Astrocyte (in vitro differentiated cells and primary cell): ENCODE data around the gene DLK1. TPM values are rescaled to one million over a fixed set of nuclear protein-coding genes. Genes with fewer than 3 reads are reported as not detected.

ENCODE experiments used
- DNase-seq: peaks from one replicate; pipeline ENCODE4 v3.0.0-alpha.2; 2010; ENCODE audit warnings: low read depth
- FAIRE-seq: peaks from 2 replicates; lab custom pipeline; 2011; peaks lifted over from hg19 to GRCh38; lab: Jason Lieb, UNC
- H2AFZ ChIP-seq: 2 replicates; pipeline ENCODE4 v1.6.0; 2012; ENCODE audit warnings: low read depth, low read length, inconsistent platforms
- H3K27ac ChIP-seq: 2 replicates; pipeline ENCODE4 v1.5.1; 2011; ENCODE audit warnings: low read depth, low read length, inconsistent platforms
- H3K27me3 ChIP-seq: 2 replicates; pipeline ENCODE4 v1.6.0; 2011; ENCODE audit warnings: low read length, inconsistent platforms; ENCODE audit not compliant: insufficient read depth
- H3K36me3 ChIP-seq: 2 replicates; pipeline ENCODE4 v1.5.1; 2011; ENCODE audit warnings: low read length, inconsistent platforms; ENCODE audit not compliant: insufficient read depth
- H3K4me1 ChIP-seq: 2 replicates; pipeline ENCODE4 v1.5.1; 2011; ENCODE audit warnings: low read length, inconsistent platforms; ENCODE audit not compliant: insufficient read depth
- H3K4me2 ChIP-seq: 2 replicates; pipeline ENCODE4 v1.6.0; 2012; ENCODE audit warnings: low read length, inconsistent platforms
- H3K4me3 ChIP-seq: 2 replicates; pipeline ENCODE4 v1.5.1; 2011; ENCODE audit warnings: low read depth, mild to moderate bottlenecking, low read length, inconsistent platforms; ENCODE audit not compliant: insufficient read depth
- H3K79me2 ChIP-seq: 2 replicates; pipeline ENCODE4 v1.6.0; 2012; ENCODE audit warnings: mild to moderate bottlenecking, low read length, inconsistent platforms; ENCODE audit not compliant: insufficient read depth
- H3K9ac ChIP-seq: 2 replicates; pipeline ENCODE4 v1.6.0; 2012; ENCODE audit warnings: mild to moderate bottlenecking, low read length, inconsistent platforms
- H3K9me3 ChIP-seq: 2 replicates; pipeline ENCODE4 v1.5.1; 2012; ENCODE audit warnings: low read depth, mild to moderate bottlenecking, low read length, inconsistent platforms; ENCODE audit not compliant: insufficient read depth
- H4K20me1 ChIP-seq: 2 replicates; pipeline ENCODE4 v1.6.0; 2012; ENCODE audit warnings: low read length, inconsistent platforms; ENCODE audit not compliant: insufficient read depth
- H3K27ac Mint-ChIP-seq: one replicate; pipeline ENCODE4 v1.8.0; 2021; ENCODE audit warnings: mild to moderate bottlenecking, mixed read lengths; ENCODE audit not compliant: unreplicated experiment
- H3K27me3 Mint-ChIP-seq: one replicate; pipeline ENCODE4 v1.8.0; 2021; ENCODE audit warnings: low read depth, mixed read lengths; ENCODE audit not compliant: unreplicated experiment
- H3K36me3 Mint-ChIP-seq: one replicate; pipeline ENCODE4 v1.8.0; 2021; ENCODE audit warnings: low read depth, mixed read lengths; ENCODE audit not compliant: unreplicated experiment
- H3K4me1 Mint-ChIP-seq: one replicate; pipeline ENCODE4 v1.8.0; 2021; ENCODE audit warnings: low read depth, mixed read lengths; ENCODE audit not compliant: unreplicated experiment
- H3K4me3 Mint-ChIP-seq: one replicate; pipeline ENCODE4 v1.8.0; 2021; ENCODE audit warnings: mild to moderate bottlenecking, moderate library complexity, mixed read lengths; ENCODE audit not compliant: unreplicated experiment
- H3K9me3 Mint-ChIP-seq: one replicate; pipeline ENCODE4 v1.8.0; 2021; ENCODE audit warnings: mild to moderate bottlenecking, mixed read lengths; ENCODE audit not compliant: unreplicated experiment
- EZH2 ChIP-seq: IDR thresholded peaks from 2 replicates; pipeline ENCODE4 v1.6.1; 2012; ENCODE audit warnings: mild to moderate bottlenecking, low read length, inconsistent platforms; ENCODE audit not compliant: insufficient read depth
- total RNA-seq: library from RNA; stranded (reverse); gene quantifications from 2 replicates; pipeline ENCODE4 v1.2.1, GENCODE V29; 2021
- TF ChIP-seq, protein P1 (sequence below): IDR thresholded peaks from 2 replicates; pipeline ENCODE4 v1.5.1; 2011; ENCODE audit warnings: low read depth, mild to moderate bottlenecking, inconsistent platforms, low read length, moderate library complexity; ENCODE audit not compliant: insufficient read depth

DLK1 gene
- total RNA-seq, 1 donor from 2014 or later = 2.7 TPM

DNA sequence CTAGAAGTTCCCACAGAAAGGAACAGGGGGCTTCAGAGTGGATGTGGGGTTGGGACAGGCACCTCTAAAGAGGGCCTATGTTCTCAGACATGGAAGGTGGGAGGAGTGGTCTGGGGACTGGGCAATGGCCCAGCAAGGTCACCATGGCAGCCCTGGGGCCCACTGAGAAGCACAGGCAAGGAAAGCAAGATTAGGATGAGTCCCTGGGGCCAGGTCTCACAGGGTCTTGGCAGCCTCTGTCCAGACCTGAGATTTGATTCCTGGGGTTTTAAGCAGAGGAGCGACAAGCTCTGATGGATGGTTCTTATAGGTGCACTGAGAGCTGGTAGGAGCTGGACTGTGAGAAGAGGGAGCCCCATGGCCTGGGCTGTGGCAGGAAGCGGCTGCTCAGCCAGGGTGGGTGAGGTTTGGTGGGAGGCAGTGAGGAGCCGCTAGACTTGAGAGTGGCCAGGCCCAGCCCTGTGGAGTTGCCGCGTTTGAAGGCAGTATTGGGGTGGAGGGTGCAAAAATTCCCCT is 44.0 kb downstream of the DLK1 start:
- Histone ChIP-seq H3K4me3 (no peak overlapping the region), H4K20me1 (no peaks in the 10 kb centered on the region), H3K27ac (no peak overlapping the region), H3K9ac (no peak overlapping the region), H3K27me3 (peaks cover 3% of the 10 kb centered on the region), H3K4me1 (no peaks in the 10 kb centered on the region), H3K36me3 (no peaks in the 10 kb centered on the region), H3K4me2 (no peak overlapping the region), H2AFZ (no peak overlapping the region), H3K79me2 (no peaks in the 10 kb centered on the region), H3K9me3 (no peaks in the 10 kb centered on the region)
- DNase-seq (no peak), FAIRE-seq (no peak)
- H3K27ac Mint-ChIP-seq = no peak overlapping the region
- H3K4me3 Mint-ChIP-seq = no peak overlapping the region
- peaks cover 2% of the 10 kb centered on the region for H3K36me3 Mint-ChIP-seq
- no peaks in the 10 kb centered on the region for H3K4me1 Mint-ChIP-seq
- peaks cover 54% of the 10 kb centered on the region for H3K27me3 Mint-ChIP-seq
- peaks cover 22% of the 10 kb centered on the region for H3K9me3 Mint-ChIP-seq
- TF ChIP-seq, protein P1, sequence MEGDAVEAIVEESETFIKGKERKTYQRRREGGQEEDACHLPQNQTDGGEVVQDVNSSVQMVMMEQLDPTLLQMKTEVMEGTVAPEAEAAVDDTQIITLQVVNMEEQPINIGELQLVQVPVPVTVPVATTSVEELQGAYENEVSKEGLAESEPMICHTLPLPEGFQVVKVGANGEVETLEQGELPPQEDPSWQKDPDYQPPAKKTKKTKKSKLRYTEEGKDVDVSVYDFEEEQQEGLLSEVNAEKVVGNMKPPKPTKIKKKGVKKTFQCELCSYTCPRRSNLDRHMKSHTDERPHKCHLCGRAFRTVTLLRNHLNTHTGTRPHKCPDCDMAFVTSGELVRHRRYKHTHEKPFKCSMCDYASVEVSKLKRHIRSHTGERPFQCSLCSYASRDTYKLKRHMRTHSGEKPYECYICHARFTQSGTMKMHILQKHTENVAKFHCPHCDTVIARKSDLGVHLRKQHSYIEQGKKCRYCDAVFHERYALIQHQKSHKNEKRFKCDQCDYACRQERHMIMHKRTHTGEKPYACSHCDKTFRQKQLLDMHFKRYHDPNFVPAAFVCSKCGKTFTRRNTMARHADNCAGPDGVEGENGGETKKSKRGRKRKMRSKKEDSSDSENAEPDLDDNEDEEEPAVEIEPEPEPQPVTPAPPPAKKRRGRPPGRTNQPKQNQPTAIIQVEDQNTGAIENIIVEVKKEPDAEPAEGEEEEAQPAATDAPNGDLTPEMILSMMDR = no peak
- TF ChIP-seq EZH2 = no peak

DNA sequence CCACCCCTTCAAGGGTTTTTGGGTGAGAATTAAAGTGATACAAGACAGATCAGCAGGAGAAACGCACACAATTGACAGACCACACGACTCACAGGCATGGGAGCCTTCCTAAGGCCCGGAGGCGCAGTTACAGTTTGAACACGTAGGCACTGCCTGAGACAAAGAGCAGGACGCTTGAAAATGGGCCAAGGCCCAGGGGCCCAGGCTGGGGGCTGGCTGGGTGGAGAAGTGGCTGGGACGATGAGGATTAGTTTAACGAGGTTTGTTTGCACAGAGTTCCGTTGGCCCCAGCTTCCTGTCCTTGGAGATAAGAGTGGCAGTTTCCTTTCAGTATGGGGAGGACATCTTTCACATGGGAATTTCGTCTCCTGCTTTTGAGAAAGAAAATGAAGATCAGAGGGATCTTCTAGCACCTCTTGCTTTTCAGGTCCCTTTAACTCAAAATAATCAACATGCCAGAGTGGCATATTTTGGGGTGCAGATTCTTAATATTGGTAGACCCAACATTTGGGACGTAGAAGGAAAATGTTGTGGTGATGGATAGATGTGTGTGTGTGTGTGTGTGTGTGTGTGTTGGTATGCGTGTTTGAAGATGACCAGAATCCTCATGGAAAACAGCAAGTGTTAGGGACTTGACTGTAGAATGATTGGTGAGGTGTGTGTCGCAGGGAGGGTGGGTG is 44.6 kb downstream of the DLK1 start:
- DNase-seq = no peak
- H3K36me3 Mint-ChIP-seq = peaks cover 2% of the 10 kb centered on the region
- H3K27me3 ChIP-seq = peaks cover 1% of the 10 kb centered on the region
- no peak overlapping the region for H3K27ac Mint-ChIP-seq
- no peaks in the 10 kb centered on the region for H3K79me2 ChIP-seq
- H2AFZ ChIP-seq = no peak overlapping the region
- no peak overlapping the region for H3K27ac ChIP-seq
- H3K4me1 Mint-ChIP-seq = no peaks in the 10 kb centered on the region
- no peak overlapping the region for H3K9ac ChIP-seq
- H3K9me3 Mint-ChIP-seq = peaks cover 22% of the 10 kb centered on the region
- no peaks in the 10 kb centered on the region for H3K9me3 ChIP-seq
- H3K4me1 ChIP-seq = no peaks in the 10 kb centered on the region
- no peak overlapping the region for H3K4me2 ChIP-seq
- H3K27me3 Mint-ChIP-seq = peaks cover 56% of the 10 kb centered on the region
- no peaks in the 10 kb centered on the region for H4K20me1 ChIP-seq
- TF ChIP-seq, protein P1 = no peak
- TF ChIP-seq EZH2 = no peak
- no peak for FAIRE-seq
- no peaks in the 10 kb centered on the region for H3K36me3 ChIP-seq
- no peak overlapping the region for H3K4me3 Mint-ChIP-seq
- no peak overlapping the region for H3K4me3 ChIP-seq

DNA sequence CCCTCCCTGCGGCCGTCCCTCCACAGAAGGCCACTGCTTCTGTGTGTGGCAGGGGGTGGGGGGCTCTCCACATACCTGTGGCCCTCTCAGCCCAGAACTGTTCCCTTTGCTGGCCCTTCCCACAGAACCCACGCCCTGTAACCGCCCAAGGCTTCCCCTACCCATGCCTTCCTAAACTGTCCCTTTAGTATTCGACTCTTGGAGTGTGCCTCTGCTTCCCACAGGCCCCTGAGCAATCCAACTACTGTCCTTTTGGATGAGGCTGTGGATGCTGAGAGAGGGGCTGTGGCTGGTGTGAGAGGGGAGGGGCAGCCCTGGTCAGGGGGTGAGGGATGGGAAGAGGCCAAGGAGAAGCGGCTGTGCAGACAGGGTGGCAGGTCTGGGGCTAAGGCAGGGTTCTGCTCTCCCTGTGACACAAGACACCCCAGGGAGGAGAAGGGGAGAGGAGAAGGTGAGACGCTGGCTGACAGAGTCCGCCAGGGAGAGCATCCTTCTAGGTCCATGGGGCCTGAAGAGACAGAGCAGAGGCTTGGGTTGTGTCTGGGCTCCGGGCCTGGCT is 46.0 kb downstream of the DLK1 start:
- Histone ChIP-seq H4K20me1 (no peaks in the 10 kb centered on the region), H3K4me3 (no peak overlapping the region), H3K4me1 (no peaks in the 10 kb centered on the region), H3K9ac (no peak overlapping the region), H3K79me2 (no peaks in the 10 kb centered on the region), H3K27me3 (peaks cover 2% of the 10 kb centered on the region), H3K9me3 (no peaks in the 10 kb centered on the region), H2AFZ (no peak overlapping the region), H3K27ac (no peak overlapping the region), H3K36me3 (no peaks in the 10 kb centered on the region), H3K4me2 (no peak overlapping the region)
- TF ChIP-seq, protein P1 = no peak
- no peak for TF ChIP-seq EZH2
- Mint-ChIP-seq H3K9me3 (peaks cover 21% of the 10 kb centered on the region), H3K27ac (no peak overlapping the region), H3K36me3 (peaks cover 2% of the 10 kb centered on the region), H3K27me3 (peaks cover 53% of the 10 kb centered on the region), H3K4me3 (no peak overlapping the region), H3K4me1 (no peaks in the 10 kb centered on the region)
- FAIRE-seq = no peak
- no peak for DNase-seq
